ENCODE data around the gene CHRNA4.

Gene CHRNA4

GRCh38 chr20:63374504-63374903 is 13.4 kb upstream of the CHRNA4 start:
- no peaks in the 10 kb centered on the region for H3K9me3 ChIP-seq (ENCODE audit: control insufficient read depth, insufficient read depth, low read length)
- no peaks in the 10 kb centered on the region for H3K36me3 ChIP-seq (ENCODE audit: control insufficient read depth, low read length)
- no peaks in the 10 kb centered on the region for H3K9me2 ChIP-seq (replicated peaks; ENCODE audit: control insufficient read depth, low read length)
- H3K4me3 ChIP-seq (ENCODE audit: low read length), result no peak overlapping the region
- no peak overlapping the region for H3K4me2 ChIP-seq (ENCODE audit: low read length)
- no peaks in the 10 kb centered on the region for H3K79me2 ChIP-seq (ENCODE audit: control insufficient read depth, low read length)
- H3F3A ChIP-seq (ENCODE audit: control insufficient read depth, insufficient read depth), result no peaks in the 10 kb centered on the region
- TF ChIP-seq EZH2phosphoT487 (IDR thresholded peaks at IDR 0.05; ENCODE audit: borderline replicate concordance, low read length) (no peak), CTCF (IDR thresholded peaks at IDR 0.05; ENCODE audit: low read depth, low read length, poor library complexity, severe bottlenecking) (no peak)
- H3K4me1 ChIP-seq (ENCODE audit: control insufficient read depth, low read length), result no peaks in the 10 kb centered on the region
- no peaks in the 10 kb centered on the region for H4K20me1 ChIP-seq (ENCODE audit: control insufficient read depth, insufficient read depth, low read depth, low read length)
- H3K27me3 ChIP-seq (ENCODE audit: control insufficient read depth, low read length), result no peaks in the 10 kb centered on the region
- no peak overlapping the region for H3K27ac ChIP-seq (ENCODE audit: low read depth, low read length)

GRCh38 chr20:63373996-63374395 is 12.8 kb upstream of the CHRNA4 start:
- TF ChIP-seq CTCF (IDR thresholded peaks at IDR 0.05; ENCODE audit: low read depth, low read length, poor library complexity, severe bottlenecking), result no peak
- no peak for TF ChIP-seq EZH2phosphoT487 (IDR thresholded peaks at IDR 0.05; ENCODE audit: borderline replicate concordance, low read length)

GRCh38 chr20:63372971-63373885 is 12.1 kb upstream of the CHRNA4 start:
- H4K20me1 ChIP-seq (ENCODE audit: control insufficient read depth, insufficient read depth, low read depth, low read length), result no peaks in the 10 kb centered on the region
- H3F3A ChIP-seq (ENCODE audit: control insufficient read depth, insufficient read depth), result no peaks in the 10 kb centered on the region
- H3K4me2 ChIP-seq (ENCODE audit: low read length), result no peak overlapping the region
- H3K9me2 ChIP-seq (replicated peaks; ENCODE audit: control insufficient read depth, low read length), result no peaks in the 10 kb centered on the region
- no peaks in the 10 kb centered on the region for H3K4me1 ChIP-seq (ENCODE audit: control insufficient read depth, low read length)
- H3K27me3 ChIP-seq (ENCODE audit: control insufficient read depth, low read length), result no peaks in the 10 kb centered on the region
- no peak overlapping the region for H3K4me3 ChIP-seq (ENCODE audit: low read length)
- TF ChIP-seq EZH2phosphoT487 (IDR thresholded peaks at IDR 0.05; ENCODE audit: borderline replicate concordance, low read length) (no peak), CTCF (IDR thresholded peaks at IDR 0.05; ENCODE audit: low read depth, low read length, poor library complexity, severe bottlenecking) (no peak)
- no peaks in the 10 kb centered on the region for H3K36me3 ChIP-seq (ENCODE audit: control insufficient read depth, low read length)
- no peaks in the 10 kb centered on the region for H3K79me2 ChIP-seq (ENCODE audit: control insufficient read depth, low read length)
- no peak overlapping the region for H3K27ac ChIP-seq (ENCODE audit: low read depth, low read length)
- H3K9me3 ChIP-seq (ENCODE audit: control insufficient read depth, insufficient read depth, low read length), result no peaks in the 10 kb centered on the region

More at GRCh38 chr20:63373996-63374395, 12.8 kb upstream of the CHRNA4 start:
- no peak overlapping the region for H3K27ac ChIP-seq (ENCODE audit: low read depth, low read length)
- H3K36me3 ChIP-seq (ENCODE audit: control insufficient read depth, low read length), result no peaks in the 10 kb centered on the region
- H3K79me2 ChIP-seq (ENCODE audit: control insufficient read depth, low read length), result no peaks in the 10 kb centered on the region
- no peaks in the 10 kb centered on the region for H3K9me2 ChIP-seq (replicated peaks; ENCODE audit: control insufficient read depth, low read length)
- H3F3A ChIP-seq (ENCODE audit: control insufficient read depth, insufficient read depth), result no peaks in the 10 kb centered on the region
- no peaks in the 10 kb centered on the region for H4K20me1 ChIP-seq (ENCODE audit: control insufficient read depth, insufficient read depth, low read depth, low read length)
- no peaks in the 10 kb centered on the region for H3K27me3 ChIP-seq (ENCODE audit: control insufficient read depth, low read length)
- no peaks in the 10 kb centered on the region for H3K4me1 ChIP-seq (ENCODE audit: control insufficient read depth, low read length)
- no peaks in the 10 kb centered on the region for H3K9me3 ChIP-seq (ENCODE audit: control insufficient read depth, insufficient read depth, low read length)
- H3K4me3 ChIP-seq (ENCODE audit: low read length), result no peak overlapping the region
- H3K4me2 ChIP-seq (ENCODE audit: low read length), result no peak overlapping the region

Measured in DOHH2 (cell line).